GM12878 (cell line): Measurements from ENCODE around the gene PNMA1. TPM values are rescaled to one million over a fixed set of nuclear protein-coding genes. Genes with fewer than 3 reads are reported as not detected.

ENCODE experiments used
- ATAC-seq: fragments of 200-7000 bp; cut with Tn5 transposase; 3 replicates; pipeline ENCODE4 v1.9.1; 2020; ENCODE audit warnings: mild to moderate bottlenecking, moderate library complexity
- BruUV-seq: library from RNA; stranded (reverse); fragments of 400-500 nt; replicated peaks from 2 replicates; lab custom pipeline; 2021; lab: Mats Ljungman, UMichigan
- CTCF ChIA-PET: fragments of 300-600 bp; sonication (Branson Sonifier 250); formaldehyde crosslinking; extraction: SDS; loops from one replicate; lab custom pipeline; 2021; ENCODE audit warnings: inconsistent platforms; lab: Yijun Ruan, JAX
- POLR2A ChIA-PET: fragments of 350-600 bp; formaldehyde crosslinking; extraction: SDS; loops from one replicate; lab custom pipeline; 2021; ENCODE audit warnings: inconsistent platforms; lab: Charles Lee
- RAD21 ChIA-PET: fragments of 300-600 bp; sonication (Branson Sonifier 250); formaldehyde crosslinking; loops from one replicate; lab custom pipeline; 2023; ENCODE audit warnings: antibody characterized with exemption; ENCODE audit not compliant: unreplicated experiment; lab: Charles Lee
- SMC1A ChIA-PET: fragments of 300-600 bp; sonication (Branson Sonifier 250); formaldehyde crosslinking; loops from one replicate; lab custom pipeline; 2023; ENCODE audit not compliant: unreplicated experiment, uncharacterized antibody; lab: Charles Lee
- DNase-seq: peaks from one replicate; pipeline ENCODE4 v3.0.0-alpha.2; 2011; ENCODE audit warnings: low read depth, low spot score
- FAIRE-seq: peaks from 3 replicates; lab custom pipeline; 2011; peaks lifted over from hg19 to GRCh38; lab: Jason Lieb, UNC
- H2AFZ ChIP-seq: 2 replicates; pipeline ENCODE4 v1.6.0; 2011; ENCODE audit warnings: low read depth, low read length, control low read depth; ENCODE audit not compliant: control insufficient read depth
- H3K27ac ChIP-seq: 2 replicates; pipeline ENCODE4 v1.5.1; 2011; ENCODE audit warnings: control low read depth; ENCODE audit not compliant: control insufficient read depth, insufficient read depth
- H3K27me3 ChIP-seq, 2 experiments: replicated peaks in 1 of 2; 2 replicates each; pipeline versions ENCODE4 v1.6.0 to v1.6.1; 2011; ENCODE audit warnings: low read length in 1 of 2; ENCODE audit not compliant: control insufficient read depth in 2 of 2, insufficient read depth in 2 of 2
- H3K36me3 ChIP-seq, 2 experiments: 2 replicates each; pipeline ENCODE4 v1.5.1; 2011; ENCODE audit warnings: low read length in 1 of 2; ENCODE audit not compliant: control insufficient read depth in 2 of 2, insufficient read depth in 2 of 2
- H3K4me1 ChIP-seq: 2 replicates; pipeline ENCODE4 v1.6.1; 2011; ENCODE audit warnings: mild to moderate bottlenecking, low read length, moderate library complexity, mixed read lengths; ENCODE audit not compliant: control insufficient read depth, insufficient read depth
- H3K4me2 ChIP-seq: 2 replicates; pipeline ENCODE4 v1.6.0; 2011; ENCODE audit warnings: control low read depth; ENCODE audit not compliant: control insufficient read depth, insufficient read depth
- H3K4me3 ChIP-seq: fragments of 200-600 bp; sonication (generic); 2 replicates; pipeline ENCODE4 v1.5.1; 2016
- H3K79me2 ChIP-seq: 2 replicates; pipeline ENCODE4 v1.6.0; 2011; ENCODE audit warnings: low read length; ENCODE audit not compliant: control insufficient read depth, insufficient read depth
- H3K9ac ChIP-seq: 2 replicates; pipeline ENCODE4 v1.8.0; 2011; ENCODE audit warnings: low read length, control low read depth, mixed read lengths; ENCODE audit not compliant: control insufficient read depth, insufficient read depth
- H3K9me3 ChIP-seq: replicated peaks from 3 replicates; pipeline ENCODE4 v1.5.1; 2011; ENCODE audit warnings: mild to moderate bottlenecking, low read length; ENCODE audit not compliant: control insufficient read depth, insufficient read depth
- H4K20me1 ChIP-seq: 2 replicates; pipeline ENCODE4 v1.6.0; 2011; ENCODE audit not compliant: control insufficient read depth, insufficient read depth
- CUX1 ChIP-seq: IDR thresholded peaks from 2 replicates; pipeline ENCODE4 v1.6.1; 2012; ENCODE audit warnings: improper control_type of control experiment, low read depth, low read length; ENCODE audit not compliant: insufficient replicate concordance
- POLR2AphosphoS2 ChIP-seq: IDR thresholded peaks from 2 replicates; pipeline ENCODE4 v1.6.1; 2011; ENCODE audit warnings: low read depth, mild to moderate bottlenecking, low read length, improper control_type of control experiment, moderate library complexity
- SMAD1 ChIP-seq: fragments of 450-650 bp; IDR thresholded peaks from 2 replicates; pipeline ENCODE4 v1.6.1; 2018; ENCODE audit warnings: mild to moderate bottlenecking, low read depth; ENCODE audit not compliant: partially characterized antibody
- ZNF24 ChIP-seq: fragments of 450-650 bp; IDR thresholded peaks from 2 replicates; pipeline ENCODE4 v1.6.1; 2017; ENCODE audit warnings: antibody characterized with exemption, mild to moderate bottlenecking
- WGBS: methylation state at CpG from one replicate; pipeline ENCODE4 v1.1.6; 2016; ENCODE audit warnings: low lambda C conversion rate; ENCODE audit not compliant: insufficient replicate concordance, insufficient coverage; ENCODE audit errors: missing lambda C conversion rate; 5-methylcytosine and 5-hydroxymethylcytosine counted together
- in situ Hi-C: fragments of 300-500 bp; cut with MboI; formaldehyde crosslinking; loops from 9 replicates; pipeline ENCODE4 v1.14.3; 2018; ENCODE audit warnings: mixed read lengths
- intact Hi-C: fragments of 100-400 bp; cut with micrococcal nuclease; formaldehyde crosslinking; loops from one replicate; pipeline ENCODE4 v1.14.2; 2022; ENCODE audit not compliant: unreplicated experiment
- polyA plus RNA-seq, 11 experiments: library from polyadenylated mRNA; depleted of rRNA in 4 of 11; unstranded in 6 of 11; stranded (reverse) in 5 of 11; fragments of >200 nt; fragmentation: Nextera tagmentation in 4 of 11; fragmentation: Illumina TruSeq in 1 of 11; extraction: Ambion mirVana in 4 of 11; extraction: Trizol in 1 of 11; gene quantifications; 1 replicate in 1 of 11; 2 replicates in 10 of 11; pipeline versions ENCODE4 v1.2.1 to v1.2.3, GENCODE V29; 2011 to 2016; ENCODE audit warnings: inconsistent platforms in 2 of 11, missing spikeins in 2 of 11, low read depth in 1 of 11
- total RNA-seq, 4 experiments: library from RNA; depleted of rRNA in 3 of 4; stranded (reverse); fragments of >200 nt in 3 of 4; fragmentation: Illumina TruSeq in 1 of 4; extraction: Trizol in 1 of 4; gene quantifications; 2 replicates each; pipeline versions ENCODE4 v1.2.1 to v1.2.3, GENCODE V29; 2013 to 2021

The PNMA1 gene
- total and polyA plus RNA-seq, 10 of the 15 experiments (the other 5 are each of a cell fraction or from before 2014, with no cell fraction given), result 1.8 to 39.3 (median 11.1) TPM

- WGBS, result 81% methylated on average over 3 of the region's 3 CpGs
- RAD21 ChIA-PET, result no interaction called here
- SMC1A ChIA-PET, result interaction anchor here (1.0 kb wide), 2 partner anchors 12 to 15 kb away, joined by 3 to 4 read pairs; no protein-coding TSS in a partner anchor
- H3K9me3 ChIP-seq, result no peaks in the 10 kb centered on the region
- CTCF ChIA-PET, result interaction anchor here (0.6 to 1.5 kb wide), 2 partner anchors 74 to 84 kb away, joined by 3 read pairs; no protein-coding TSS in a partner anchor
- H3K4me2 ChIP-seq, result no peak overlapping the region
- no TSS peak for BruUV-seq
- no peak overlapping the region for H3K27ac ChIP-seq
- TF ChIP-seq ZNF24 (no peak), SMAD1 (peak; percentile 41), CUX1 (no peak), POLR2AphosphoS2 (0 out of 2 replicates have a peak, but pooled peaks have one; percentile 39)
- no peak for DNase-seq
- no peak for ATAC-seq
- no peak overlapping the region for H3K9ac ChIP-seq
- peaks cover 28 to 47% of the 10 kb centered on the region in 2 experiments for H3K36me3 ChIP-seq
- H3K27me3 ChIP-seq, result no peaks in the 10 kb centered on the region
- in situ Hi-C loops, result no loop called here
- H3K79me2 ChIP-seq, result peaks cover 14% of the 10 kb centered on the region
- H2AFZ ChIP-seq, result no peak overlapping the region
- peaks cover 2% of the 10 kb centered on the region; the same call in 1 of the 2 replicates for H4K20me1 ChIP-seq
- H3K4me1 ChIP-seq, result peaks cover 4% of the 10 kb centered on the region
- intact Hi-C loops, result no loop called here
- no peak overlapping the region for H3K4me3 ChIP-seq
- POLR2A ChIA-PET, result no interaction called here
- no peak for FAIRE-seq
Measured at GRCh38 chr14:73717266-73717665, 3.1 kb upstream of the PNMA1 start.
